Tibial artery (tissue), 4 donors: Measurements from ENCODE around the gene RNF227.

Experiments
- DNase-seq, 2 donors: peaks; one replicate each; pipeline ENCODE4 v3.0.0-alpha.2; 2019
- H3K27ac ChIP-seq, 2 donors: fragments of 200-600 bp; sonication (generic) in 1 of 2; 1 replicate in 1 of 2; 2 replicates in 1 of 2; pipeline ENCODE4 v1.5.1; 2018 to 2019; ENCODE audit warnings: mild to moderate bottlenecking in 1 of 2
- H3K27me3 ChIP-seq, 2 donors: fragments of 200-600 bp; sonication (generic) in 1 of 2; one replicate each; pipeline versions ENCODE4 v1.5.1 to v1.6.0; 2016 to 2019
- H3K36me3 ChIP-seq, 3 donors: fragments of 200-600 bp; sonication (generic) in 2 of 3; one replicate each; pipeline ENCODE4 v1.5.1; 2016 to 2019; ENCODE audit warnings: mild to moderate bottlenecking in 2 of 3
- H3K4me1 ChIP-seq, 4 donors: fragments of 200-600 bp; sonication (generic) in 2 of 4; 1 replicate in 3 of 4; 2 replicates in 1 of 4; pipeline ENCODE4 v1.5.1; 2016 to 2019
- H3K4me3 ChIP-seq, 2 donors: fragments of 200-600 bp; sonication (generic) in 1 of 2; 1 replicate in 1 of 2; 2 replicates in 1 of 2; pipeline ENCODE4 v1.5.1; 2018 to 2019; ENCODE audit warnings: mild to moderate bottlenecking in 2 of 2
- H3K9me3 ChIP-seq, 3 donors: fragments of 200-600 bp; sonication (generic) in 1 of 3; one replicate each; pipeline ENCODE4 v1.5.1; 2016 to 2019
- CTCF ChIP-seq, 2 experiments: fragments of 200-600 bp in 1 of 2; fragments of 450-650 bp in 1 of 2; IDR thresholded peaks; one replicate each; pipeline ENCODE4 v1.5.1; 2017 to 2019; ENCODE audit warnings: antibody characterized with exemption in 2 of 2, mild to moderate bottlenecking in 1 of 2, moderate library complexity in 1 of 2
- intact Hi-C: fragments of 100-400 bp; cut with DNase I; formaldehyde crosslinking; loops from one replicate; pipeline ENCODE4 v1.15.0; 2023; ENCODE audit warnings: low total_unique reads

RNF227 gene

DNA sequence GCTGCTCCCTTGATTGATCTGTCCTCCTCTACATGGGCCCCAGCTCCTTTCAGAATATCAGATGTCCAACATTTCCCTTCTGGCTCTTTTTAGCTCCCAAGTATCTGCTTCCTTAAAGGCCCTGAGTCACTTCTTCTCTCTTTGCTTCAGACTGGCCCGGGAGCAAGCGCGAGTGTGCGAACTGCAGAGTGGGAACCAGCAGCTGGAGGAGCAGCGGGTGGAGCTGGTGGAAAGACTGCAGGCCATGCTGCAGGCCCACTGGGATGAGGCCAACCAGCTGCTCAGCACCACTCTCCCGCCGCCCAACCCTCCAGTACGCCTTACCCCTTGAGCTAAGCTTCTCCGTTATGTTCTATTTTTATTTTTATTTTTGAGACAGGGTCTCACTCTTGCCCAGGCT is 28.2 kb upstream of the RNF227 start:
- intact Hi-C loops = no loop called here
- H3K36me3 ChIP-seq = peaks cover 69 to 96% (median 89%) of the 10 kb centered on the region in 3 donors
- no peak overlapping the region for H3K4me3 ChIP-seq
- H3K27ac ChIP-seq = no peak overlapping the region
- H3K27me3 ChIP-seq = no peaks in the 10 kb centered on the region
- DNase-seq = no peak
- no peaks in the 10 kb centered on the region for H3K4me1 ChIP-seq
- no peaks in the 10 kb centered on the region for H3K9me3 ChIP-seq
- no peak for TF ChIP-seq CTCF (IDR thresholded peaks at IDR 0.05)

DNA sequence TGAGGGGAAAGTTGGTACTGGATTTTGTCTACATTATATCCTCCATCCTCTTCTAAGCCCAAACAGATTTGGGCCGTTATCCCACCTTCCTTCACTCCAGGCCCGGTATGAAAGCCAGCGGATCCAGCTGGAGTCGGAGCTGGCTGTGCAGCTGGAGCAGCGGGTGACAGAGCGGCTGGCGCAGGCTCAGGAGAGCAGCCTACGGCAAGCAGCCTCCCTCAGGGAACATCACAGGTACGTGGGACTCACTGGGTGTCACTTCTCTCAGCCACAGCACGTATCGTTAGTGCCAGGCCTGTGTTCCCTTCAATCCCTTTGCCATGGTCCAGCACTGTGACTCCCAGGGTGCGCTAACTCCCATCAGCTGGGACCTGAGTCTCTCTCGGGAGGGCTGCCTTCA is 27.2 kb upstream of the RNF227 start:
- Histone ChIP-seq H3K9me3 (no peaks in the 10 kb centered on the region), H3K36me3 (peaks cover 65 to 96% (median 81%) of the 10 kb centered on the region in 3 donors), H3K4me3 (no peak overlapping the region), H3K27me3 (no peaks in the 10 kb centered on the region), H3K4me1 (no peaks in the 10 kb centered on the region), H3K27ac (no peak overlapping the region)
- DNase-seq = no peak
- no peak for TF ChIP-seq CTCF (IDR thresholded peaks at IDR 0.05)
- intact Hi-C loops = no loop called here

- no peak overlapping the region for H3K27ac ChIP-seq
- H3K36me3 ChIP-seq = peaks cover 55 to 93% (median 68%) of the 10 kb centered on the region in 3 donors
- no peaks in the 10 kb centered on the region for H3K27me3 ChIP-seq
- TF ChIP-seq CTCF (IDR thresholded peaks at IDR 0.05) = no peak
- intact Hi-C loops = no loop called here
- H3K4me3 ChIP-seq = no peak overlapping the region
- no peak for DNase-seq
- no peaks in the 10 kb centered on the region for H3K9me3 ChIP-seq
- H3K4me1 ChIP-seq = no peaks in the 10 kb centered on the region
Observed at GRCh38 chr17:7940743-7941142, 24.7 kb upstream of the RNF227 start.

GRCh38 chr17:7940034-7940433 is 23.9 kb upstream of the RNF227 start:
- DNase-seq = no peak
- intact Hi-C loops = no loop called here
- no peaks in the 10 kb centered on the region for H3K4me1 ChIP-seq
- peaks cover 48 to 91% (median 61%) of the 10 kb centered on the region in 3 donors for H3K36me3 ChIP-seq
- no peak for TF ChIP-seq CTCF (IDR thresholded peaks at IDR 0.05)
- H3K4me3 ChIP-seq = no peak overlapping the region
- no peak overlapping the region for H3K27ac ChIP-seq
- H3K9me3 ChIP-seq = no peaks in the 10 kb centered on the region
- H3K27me3 ChIP-seq = no peaks in the 10 kb centered on the region

DNA sequence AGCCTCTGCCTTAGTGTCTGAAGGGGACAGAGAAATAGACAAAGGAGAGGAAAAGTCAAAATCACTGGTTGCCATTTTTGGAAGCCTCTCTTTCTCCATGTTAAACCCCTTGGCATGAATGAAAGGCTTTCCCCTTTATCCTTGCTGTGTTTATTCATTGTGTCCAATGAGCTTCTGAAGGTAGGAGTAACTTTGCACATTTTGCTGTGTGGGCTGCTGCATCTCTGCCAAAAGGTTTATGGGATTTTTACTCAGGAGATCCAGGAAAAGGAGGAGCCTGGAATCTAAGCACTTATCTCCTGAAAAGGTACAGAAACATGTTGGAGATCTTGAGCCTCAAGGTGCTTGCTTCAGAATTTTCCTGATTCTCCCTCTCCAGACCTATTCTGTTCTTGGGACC is 19.8 kb upstream of the RNF227 start:
- no peak overlapping the region for H3K27ac ChIP-seq
- DNase-seq = no peak
- intact Hi-C loops = no loop called here
- no peak for TF ChIP-seq CTCF (IDR thresholded peaks at IDR 0.05)
- peaks cover 23 to 60% (median 27%) of the 10 kb centered on the region in 3 donors for H3K36me3 ChIP-seq
- H3K4me1 ChIP-seq = peaks cover 0 to 22% (median 21%) of the 10 kb centered on the region in 4 donors
- H3K4me3 ChIP-seq = no peak overlapping the region
- no peaks in the 10 kb centered on the region for H3K27me3 ChIP-seq
- no peaks in the 10 kb centered on the region for H3K9me3 ChIP-seq

GRCh38 chr17:7932949-7933348 is 16.9 kb upstream of the RNF227 start:
- no peaks in the 10 kb centered on the region for H3K9me3 ChIP-seq
- intact Hi-C loops = no loop called here
- H3K27ac ChIP-seq = peak overlapping the region; percentile 63 to 78
- peaks cover 0 to 38% (median 25%) of the 10 kb centered on the region in 4 donors for H3K4me1 ChIP-seq
- TF ChIP-seq CTCF (IDR thresholded peaks at IDR 0.05) = no peak
- peaks cover 0 to 10% of the 10 kb centered on the region in 2 donors for H3K27me3 ChIP-seq
- DNase-seq = peak; percentile 40 to 55
- H3K36me3 ChIP-seq = peaks cover 11 to 36% (median 12%) of the 10 kb centered on the region in 3 donors
- H3K4me3 ChIP-seq = peak overlapping the region; percentile 74 to 82
